HG02852 (cell line): Measurements from ENCODE around the gene WNT9A.
"Not testable (repeated sequence)": the region's sequence is repeated elsewhere in the genome, so short reads cannot be mapped to it uniquely, and the experiment has no call there.

Experiments
- ATAC-seq: cut with Tn5 transposase; IDR thresholded peaks from one replicate; pipeline ENCODE4 v1.9.1; 2021; ENCODE audit warnings: mild to moderate bottlenecking, moderate library complexity; ENCODE audit not compliant: unreplicated experiment

WNT9A gene

GRCh38 chr1:227888404-227889046, 59.2 kb downstream of the WNT9A start:
- ATAC-seq = no peak

GRCh38 chr1:227887697-227888403, 59.9 kb downstream of the WNT9A start:
- no peak for ATAC-seq

GRCh38 chr1:227886993-227887696, 60.6 kb downstream of the WNT9A start:
- ATAC-seq = no peak

- ATAC-seq = no peak
These were observed 61.2 kb downstream of the WNT9A start for GRCh38 chr1:227886503-227886961.

- ATAC-seq = no peak
These were observed 61.9 kb downstream of the WNT9A start for GRCh38 chr1:227885648-227886502.

GRCh38 chr1:227885135-227885647, 62.5 kb downstream of the WNT9A start:
- ATAC-seq = no peak

- ATAC-seq = no peak
These were observed 63.2 kb downstream of the WNT9A start for GRCh38 chr1:227884370-227885134.

GRCh38 chr1:227883641-227884301, 64.0 kb downstream of the WNT9A start:
- no peak for ATAC-seq

- ATAC-seq = no peak
These were observed 64.6 kb downstream of the WNT9A start for GRCh38 chr1:227883073-227883520.

- no peak for ATAC-seq
These were observed 67.3 kb downstream of the WNT9A start for GRCh38 chr1:227880342-227880924.

- not testable (repeated sequence) for ATAC-seq
These were observed 69.9 kb downstream of the WNT9A start for GRCh38 chr1:227877810-227878209.

- ATAC-seq = not testable (repeated sequence)
These were observed 75.8 kb downstream of the WNT9A start for GRCh38 chr1:227871892-227872291.

- no peak for ATAC-seq
These were observed 77.4 kb downstream of the WNT9A start for GRCh38 chr1:227870366-227870765.

GRCh38 chr1:227869851-227870305, 77.9 kb downstream of the WNT9A start:
- ATAC-seq = no peak

- no peak for ATAC-seq
These were observed 78.4 kb downstream of the WNT9A start for GRCh38 chr1:227869279-227869842.
